Measurements from ENCODE around the gene FLG.

The FLG gene
- long read RNA-seq = 0 reads

DNA sequence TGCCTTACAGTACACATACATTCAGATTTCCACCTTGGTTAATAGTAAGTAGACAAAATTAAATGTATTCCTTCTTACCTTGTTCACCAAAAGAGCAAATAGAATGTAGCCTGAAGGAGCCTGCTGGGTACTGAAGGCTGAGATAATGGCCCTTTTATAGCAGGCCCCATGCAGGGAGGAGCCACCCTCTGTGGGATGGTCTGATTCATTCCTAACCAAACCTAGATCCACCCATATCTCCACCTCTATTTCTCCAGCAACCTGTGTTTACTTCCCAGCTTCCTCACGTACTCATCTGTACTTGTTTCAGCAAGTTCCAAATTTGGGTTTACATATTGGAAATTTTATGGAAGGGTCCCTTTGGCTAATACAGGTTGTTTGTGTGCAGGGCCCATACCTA, at the start of gene FLG:
Gene FLG, minus strand, starts transcription at position 129 of the 400 bp plus-strand sequence. CDS start 9,783 bp downstream, outside the sequence.
- TF ChIP-seq, protein P1, sequence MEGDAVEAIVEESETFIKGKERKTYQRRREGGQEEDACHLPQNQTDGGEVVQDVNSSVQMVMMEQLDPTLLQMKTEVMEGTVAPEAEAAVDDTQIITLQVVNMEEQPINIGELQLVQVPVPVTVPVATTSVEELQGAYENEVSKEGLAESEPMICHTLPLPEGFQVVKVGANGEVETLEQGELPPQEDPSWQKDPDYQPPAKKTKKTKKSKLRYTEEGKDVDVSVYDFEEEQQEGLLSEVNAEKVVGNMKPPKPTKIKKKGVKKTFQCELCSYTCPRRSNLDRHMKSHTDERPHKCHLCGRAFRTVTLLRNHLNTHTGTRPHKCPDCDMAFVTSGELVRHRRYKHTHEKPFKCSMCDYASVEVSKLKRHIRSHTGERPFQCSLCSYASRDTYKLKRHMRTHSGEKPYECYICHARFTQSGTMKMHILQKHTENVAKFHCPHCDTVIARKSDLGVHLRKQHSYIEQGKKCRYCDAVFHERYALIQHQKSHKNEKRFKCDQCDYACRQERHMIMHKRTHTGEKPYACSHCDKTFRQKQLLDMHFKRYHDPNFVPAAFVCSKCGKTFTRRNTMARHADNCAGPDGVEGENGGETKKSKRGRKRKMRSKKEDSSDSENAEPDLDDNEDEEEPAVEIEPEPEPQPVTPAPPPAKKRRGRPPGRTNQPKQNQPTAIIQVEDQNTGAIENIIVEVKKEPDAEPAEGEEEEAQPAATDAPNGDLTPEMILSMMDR (IDR thresholded peaks at IDR 0.05; ENCODE audit: insufficient read depth, low read length) = no peak
- TF ChIP-seq POLR2AphosphoS5 (IDR thresholded peaks at IDR 0.05; ENCODE audit: low read depth) (no peak), SPI1 (IDR thresholded peaks at IDR 0.05; ENCODE audit: borderline replicate concordance, low read depth) (no peak), GABPA (IDR thresholded peaks at IDR 0.05; ENCODE audit: low read depth) (no peak)
- TF ChIP-seq, protein P2, sequence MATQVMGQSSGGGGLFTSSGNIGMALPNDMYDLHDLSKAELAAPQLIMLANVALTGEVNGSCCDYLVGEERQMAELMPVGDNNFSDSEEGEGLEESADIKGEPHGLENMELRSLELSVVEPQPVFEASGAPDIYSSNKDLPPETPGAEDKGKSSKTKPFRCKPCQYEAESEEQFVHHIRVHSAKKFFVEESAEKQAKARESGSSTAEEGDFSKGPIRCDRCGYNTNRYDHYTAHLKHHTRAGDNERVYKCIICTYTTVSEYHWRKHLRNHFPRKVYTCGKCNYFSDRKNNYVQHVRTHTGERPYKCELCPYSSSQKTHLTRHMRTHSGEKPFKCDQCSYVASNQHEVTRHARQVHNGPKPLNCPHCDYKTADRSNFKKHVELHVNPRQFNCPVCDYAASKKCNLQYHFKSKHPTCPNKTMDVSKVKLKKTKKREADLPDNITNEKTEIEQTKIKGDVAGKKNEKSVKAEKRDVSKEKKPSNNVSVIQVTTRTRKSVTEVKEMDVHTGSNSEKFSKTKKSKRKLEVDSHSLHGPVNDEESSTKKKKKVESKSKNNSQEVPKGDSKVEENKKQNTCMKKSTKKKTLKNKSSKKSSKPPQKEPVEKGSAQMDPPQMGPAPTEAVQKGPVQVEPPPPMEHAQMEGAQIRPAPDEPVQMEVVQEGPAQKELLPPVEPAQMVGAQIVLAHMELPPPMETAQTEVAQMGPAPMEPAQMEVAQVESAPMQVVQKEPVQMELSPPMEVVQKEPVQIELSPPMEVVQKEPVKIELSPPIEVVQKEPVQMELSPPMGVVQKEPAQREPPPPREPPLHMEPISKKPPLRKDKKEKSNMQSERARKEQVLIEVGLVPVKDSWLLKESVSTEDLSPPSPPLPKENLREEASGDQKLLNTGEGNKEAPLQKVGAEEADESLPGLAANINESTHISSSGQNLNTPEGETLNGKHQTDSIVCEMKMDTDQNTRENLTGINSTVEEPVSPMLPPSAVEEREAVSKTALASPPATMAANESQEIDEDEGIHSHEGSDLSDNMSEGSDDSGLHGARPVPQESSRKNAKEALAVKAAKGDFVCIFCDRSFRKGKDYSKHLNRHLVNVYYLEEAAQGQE (IDR thresholded peaks at IDR 0.05; ENCODE audit: insufficient replicate concordance, low read depth) = no peak
- no peak within 1 kb of the TSS for H3K27ac ChIP-seq (replicated peaks)
- DNase-seq (ENCODE audit: low read depth in 1 of 2, low spot score in 1 of 2) = no peak
- H3K27me3 ChIP-seq (ENCODE audit: insufficient read depth, poor library complexity, severe bottlenecking) = peaks cover 4% of the 10 kb centered on the region
- H3K4me3 ChIP-seq (replicated peaks; ENCODE audit: insufficient read depth, low read length) = no peak within 1 kb of the TSS

DNA sequence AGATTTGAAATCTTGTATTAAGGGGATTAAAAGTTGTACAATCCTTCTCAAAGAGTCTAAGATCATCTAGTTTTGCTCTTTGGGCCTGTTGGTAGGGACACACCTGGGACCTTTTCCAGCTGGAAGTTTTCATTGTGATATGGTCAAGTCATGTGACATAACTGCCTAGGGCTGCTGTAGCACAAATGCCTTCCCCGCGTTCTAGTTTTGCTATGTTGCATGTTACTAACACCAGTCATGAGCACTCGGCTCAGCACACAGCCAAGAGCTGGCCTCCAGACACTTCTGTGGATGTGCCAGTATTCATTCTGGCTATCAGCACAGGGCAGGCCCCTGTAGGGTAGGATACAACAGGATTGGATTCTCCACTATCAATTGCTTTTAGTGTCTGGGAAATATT, 49.4 kb upstream of the FLG start:
- DNase-seq (ENCODE audit: low read depth in 1 of 2, low spot score in 1 of 2) = no peak
- TF ChIP-seq, protein P2 (IDR thresholded peaks at IDR 0.05; ENCODE audit: insufficient replicate concordance, low read depth) = no peak
- TF ChIP-seq SPI1 (IDR thresholded peaks at IDR 0.05; ENCODE audit: borderline replicate concordance, low read depth) (no peak), POLR2AphosphoS5 (IDR thresholded peaks at IDR 0.05; ENCODE audit: low read depth) (no peak), GABPA (IDR thresholded peaks at IDR 0.05; ENCODE audit: low read depth) (no peak)
- TF ChIP-seq, protein P1 (IDR thresholded peaks at IDR 0.05; ENCODE audit: insufficient read depth, low read length) = no peak

GRCh38 chr1:152372672-152373071, 47.6 kb upstream of the FLG start:
- no peak overlapping the region for H3K4me3 ChIP-seq (replicated peaks; ENCODE audit: insufficient read depth, low read length)
- peaks cover 2% of the 10 kb centered on the region for H3K27me3 ChIP-seq (ENCODE audit: insufficient read depth, poor library complexity, severe bottlenecking)
- no peak overlapping the region for H3K27ac ChIP-seq (replicated peaks)
- DNase-seq (ENCODE audit: low read depth in 1 of 2, low spot score in 1 of 2) = no peak
- TF ChIP-seq, protein P2 (IDR thresholded peaks at IDR 0.05; ENCODE audit: insufficient replicate concordance, low read depth) = no peak
- TF ChIP-seq POLR2AphosphoS5 (IDR thresholded peaks at IDR 0.05; ENCODE audit: low read depth) (no peak), GABPA (IDR thresholded peaks at IDR 0.05; ENCODE audit: low read depth) (no peak), SPI1 (IDR thresholded peaks at IDR 0.05; ENCODE audit: borderline replicate concordance, low read depth) (no peak)
- TF ChIP-seq, protein P1 (IDR thresholded peaks at IDR 0.05; ENCODE audit: insufficient read depth, low read length) = no peak

More for the DNA sequence above, 49.4 kb upstream of the FLG start:
- H3K4me3 ChIP-seq (replicated peaks; ENCODE audit: insufficient read depth, low read length) = no peak overlapping the region
- no peak overlapping the region for H3K27ac ChIP-seq (replicated peaks)
- H3K27me3 ChIP-seq (ENCODE audit: insufficient read depth, poor library complexity, severe bottlenecking) = peaks cover 2% of the 10 kb centered on the region

All from HL-60 (cell line).